PFSK-1 (cell line): Measurements from ENCODE around the gene JUNB.

ENCODE experiments used
- FOXP2 ChIP-seq: optimal IDR thresholded peaks from 2 replicates; pipeline ENCODE3; 2011; ENCODE audit warnings: borderline replicate concordance, control low read depth, inconsistent platforms; ENCODE audit not compliant: insufficient read depth; ENCODE audit errors: extremely low read length, extremely low read depth
- POLR2AphosphoS5 ChIP-seq: IDR thresholded peaks from 2 replicates; pipeline ENCODE4 v1.6.1; 2012; ENCODE audit warnings: low read depth, mild to moderate bottlenecking, control low read depth, low read length, moderate library complexity
- SIN3A ChIP-seq: IDR thresholded peaks from 2 replicates; pipeline ENCODE4 v1.6.1; 2012; ENCODE audit warnings: mild to moderate bottlenecking, low read length, moderate library complexity, borderline replicate concordance; ENCODE audit not compliant: insufficient read depth
- TAF1 ChIP-seq: IDR thresholded peaks from 2 replicates; pipeline ENCODE4 v1.6.1; 2012; ENCODE audit warnings: low read length, control low read depth, borderline replicate concordance; ENCODE audit not compliant: insufficient read depth
- TF ChIP-seq, protein P1 (sequence below), 2 experiments: IDR thresholded peaks; 2 replicates each; pipeline versions ENCODE4 v1.6.1 to v1.8.0; 2011 to 2012; ENCODE audit warnings: low read depth in 2 of 2, low read length in 2 of 2, control low read depth in 1 of 2, inconsistent platforms in 1 of 2, mild to moderate bottlenecking in 1 of 2, moderate library complexity in 1 of 2; ENCODE audit not compliant: insufficient read depth in 1 of 2

JUNB gene

DNA sequence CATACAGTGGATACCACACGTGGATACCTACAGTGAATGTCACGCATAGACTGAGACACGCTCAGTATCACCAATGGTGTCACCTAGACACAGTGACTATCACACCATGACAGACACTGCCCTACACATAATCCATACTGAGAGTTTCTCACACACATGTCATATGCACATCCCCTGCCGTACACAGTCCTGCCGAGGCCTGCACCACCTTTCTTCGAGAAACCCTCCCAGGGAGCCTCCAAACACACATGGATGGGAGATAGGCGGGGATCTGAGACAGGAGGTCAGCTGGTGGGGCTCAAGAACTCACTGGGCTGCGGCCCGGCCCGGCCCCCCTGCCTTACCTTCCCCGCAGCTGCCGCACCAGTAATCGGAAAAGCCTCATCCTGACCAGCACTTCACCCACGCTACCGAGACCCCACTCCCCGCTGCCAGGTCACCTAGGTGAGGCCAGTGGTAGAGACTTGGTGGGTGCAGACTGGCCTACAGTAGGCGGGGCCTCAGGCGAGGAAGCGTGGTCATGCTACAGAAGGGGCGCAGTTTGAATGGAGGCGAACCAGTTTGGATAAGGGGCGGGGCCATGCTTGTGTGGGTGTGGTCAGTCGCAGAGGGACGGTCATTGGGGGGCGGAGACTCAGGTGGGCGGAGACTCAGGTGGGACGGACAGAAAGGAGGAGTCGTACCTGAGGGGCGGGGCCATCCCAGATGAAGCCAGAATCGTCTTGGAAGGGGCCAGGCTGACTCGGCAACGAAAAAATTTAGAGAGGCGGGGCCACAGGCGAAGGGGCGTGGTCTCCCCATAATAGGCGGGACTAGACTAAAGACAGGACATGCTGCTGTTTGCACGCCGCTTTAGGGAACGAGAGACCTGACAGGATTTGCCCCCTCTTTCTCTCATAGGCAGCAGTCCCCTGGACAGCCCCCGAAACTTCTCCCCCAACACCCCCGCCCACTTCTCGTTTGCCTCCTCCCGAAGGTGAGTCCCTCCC, 49.1 kb downstream of the JUNB start:
- TF ChIP-seq, protein P1, sequence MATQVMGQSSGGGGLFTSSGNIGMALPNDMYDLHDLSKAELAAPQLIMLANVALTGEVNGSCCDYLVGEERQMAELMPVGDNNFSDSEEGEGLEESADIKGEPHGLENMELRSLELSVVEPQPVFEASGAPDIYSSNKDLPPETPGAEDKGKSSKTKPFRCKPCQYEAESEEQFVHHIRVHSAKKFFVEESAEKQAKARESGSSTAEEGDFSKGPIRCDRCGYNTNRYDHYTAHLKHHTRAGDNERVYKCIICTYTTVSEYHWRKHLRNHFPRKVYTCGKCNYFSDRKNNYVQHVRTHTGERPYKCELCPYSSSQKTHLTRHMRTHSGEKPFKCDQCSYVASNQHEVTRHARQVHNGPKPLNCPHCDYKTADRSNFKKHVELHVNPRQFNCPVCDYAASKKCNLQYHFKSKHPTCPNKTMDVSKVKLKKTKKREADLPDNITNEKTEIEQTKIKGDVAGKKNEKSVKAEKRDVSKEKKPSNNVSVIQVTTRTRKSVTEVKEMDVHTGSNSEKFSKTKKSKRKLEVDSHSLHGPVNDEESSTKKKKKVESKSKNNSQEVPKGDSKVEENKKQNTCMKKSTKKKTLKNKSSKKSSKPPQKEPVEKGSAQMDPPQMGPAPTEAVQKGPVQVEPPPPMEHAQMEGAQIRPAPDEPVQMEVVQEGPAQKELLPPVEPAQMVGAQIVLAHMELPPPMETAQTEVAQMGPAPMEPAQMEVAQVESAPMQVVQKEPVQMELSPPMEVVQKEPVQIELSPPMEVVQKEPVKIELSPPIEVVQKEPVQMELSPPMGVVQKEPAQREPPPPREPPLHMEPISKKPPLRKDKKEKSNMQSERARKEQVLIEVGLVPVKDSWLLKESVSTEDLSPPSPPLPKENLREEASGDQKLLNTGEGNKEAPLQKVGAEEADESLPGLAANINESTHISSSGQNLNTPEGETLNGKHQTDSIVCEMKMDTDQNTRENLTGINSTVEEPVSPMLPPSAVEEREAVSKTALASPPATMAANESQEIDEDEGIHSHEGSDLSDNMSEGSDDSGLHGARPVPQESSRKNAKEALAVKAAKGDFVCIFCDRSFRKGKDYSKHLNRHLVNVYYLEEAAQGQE (IDR thresholded peaks at IDR 0.05; ENCODE audit: insufficient read depth in 1 of 2, low read depth in 2 of 2, low read length in 2 of 2) = no peak
- TF ChIP-seq POLR2AphosphoS5 (no peak), FOXP2 (no peak), SIN3A (no peak), TAF1 (no peak)

GRCh38 chr19:12841094-12841493, 49.8 kb downstream of the JUNB start:
- TF ChIP-seq SIN3A (no peak), FOXP2 (no peak), TAF1 (no peak), POLR2AphosphoS5 (no peak)
- TF ChIP-seq, protein P1 (IDR thresholded peaks at IDR 0.05; ENCODE audit: insufficient read depth in 1 of 2, low read depth in 2 of 2, low read length in 2 of 2) = no peak

DNA sequence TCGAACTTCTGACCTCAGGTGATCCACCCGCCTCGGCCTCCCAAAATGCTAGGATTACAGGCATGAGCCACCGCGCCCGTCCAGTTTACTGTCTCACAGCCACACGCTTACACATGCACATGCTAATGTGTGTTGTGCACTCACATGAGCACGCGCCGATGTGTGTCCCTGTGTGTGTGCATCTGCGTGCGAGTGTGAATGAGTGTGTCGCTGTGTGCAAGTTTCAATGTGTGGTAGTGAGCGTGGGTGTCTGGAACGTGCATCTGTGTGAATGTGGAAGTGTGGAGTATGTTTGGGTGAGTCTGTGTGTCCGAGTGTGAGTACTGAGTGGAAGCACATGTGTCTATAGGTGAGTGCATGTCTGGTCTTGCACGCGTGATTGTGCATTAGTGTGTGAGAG, 51.2 kb downstream of the JUNB start:
- TF ChIP-seq SIN3A (no peak), POLR2AphosphoS5 (no peak), FOXP2 (no peak), TAF1 (no peak)
- TF ChIP-seq, protein P1 (IDR thresholded peaks at IDR 0.05; ENCODE audit: insufficient read depth in 1 of 2, low read depth in 2 of 2, low read length in 2 of 2) = no peak
